NCI-H1417 treated with DMSO at 0.1 percent for 48 hours (cell line): ENCODE measurements around the gene COL7A1.

Experiments
- DNase-seq: peaks from one replicate; lab custom pipeline; 2025; lab: John Stamatoyannopoulos, UW

COL7A1 gene

DNA sequence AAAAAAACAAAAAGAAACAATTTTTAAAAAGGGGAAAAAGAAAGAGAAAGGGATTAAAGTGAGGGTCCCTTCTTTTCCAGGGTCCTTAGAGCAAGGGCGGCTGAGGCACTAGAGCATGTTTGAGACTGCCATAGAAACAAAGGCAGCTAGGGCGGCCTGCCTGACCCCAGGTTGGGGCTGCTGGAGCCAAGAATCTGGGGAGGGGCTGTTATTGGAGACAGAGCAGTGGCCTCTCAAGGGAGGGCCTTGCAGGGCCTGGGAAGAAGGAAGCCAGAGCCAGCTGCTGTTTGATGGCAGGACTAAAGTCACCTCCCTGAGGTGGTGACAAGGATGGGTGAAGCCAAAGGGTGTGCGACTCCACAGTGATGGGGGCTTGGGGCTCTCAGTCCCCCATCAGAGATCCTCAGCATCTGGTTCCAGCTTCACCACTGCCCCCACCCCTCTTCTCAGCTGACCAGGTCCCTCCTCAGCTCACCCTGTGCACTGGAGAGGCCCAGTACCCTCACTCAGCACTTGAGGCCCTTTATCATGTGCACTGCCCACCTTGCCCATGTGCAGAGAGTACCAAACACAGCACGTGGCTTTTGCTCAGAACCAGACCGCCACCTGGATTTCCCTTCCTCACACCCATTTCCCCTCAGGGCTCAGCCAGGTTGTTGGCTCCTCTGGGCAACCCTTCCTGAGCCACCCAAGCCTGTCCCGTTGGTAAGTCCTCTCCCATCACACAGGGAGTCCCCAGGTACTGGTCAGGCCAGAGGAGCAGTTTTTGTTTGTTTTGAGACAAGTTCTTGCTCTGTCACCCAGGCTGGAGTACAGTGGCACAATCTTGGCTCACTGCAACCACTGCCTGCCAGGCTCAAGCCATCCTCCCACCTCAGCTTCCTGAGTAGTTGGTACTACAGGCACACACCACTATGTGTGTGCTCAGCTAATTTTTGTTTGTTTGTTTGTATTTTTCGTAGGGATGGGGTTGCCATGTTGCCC lies 24.7 kb upstream of the COL7A1 start:
- no peak for DNase-seq

GRCh38 chr3:48617559-48617958 lies 22.4 kb upstream of the COL7A1 start:
- DNase-seq, result no peak

DNA sequence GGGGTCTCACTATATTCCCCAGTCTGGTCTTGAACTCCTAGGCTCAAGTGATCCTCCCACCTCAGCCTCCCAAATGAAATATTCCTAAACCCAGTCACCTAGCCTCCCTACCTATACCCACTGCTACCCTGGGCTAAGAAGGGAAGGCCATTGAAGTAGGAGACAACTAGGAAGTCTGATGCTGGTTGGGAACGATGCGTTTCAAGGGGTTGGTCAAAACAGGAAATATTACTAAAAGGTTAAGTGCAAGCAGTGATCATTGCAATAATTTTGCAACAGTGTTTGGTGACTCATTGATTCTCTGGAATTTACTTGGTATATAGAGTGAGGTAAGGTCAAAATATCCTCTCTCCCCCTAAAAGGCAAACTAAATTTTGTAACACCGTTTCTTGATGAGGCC lies 18.9 kb upstream of the COL7A1 start:
- DNase-seq, result no peak

GRCh38 chr3:48612309-48612708 lies 17.2 kb upstream of the COL7A1 start:
- no peak for DNase-seq

GRCh38 chr3:48609088-48610005 lies 14.2 kb upstream of the COL7A1 start, which contains the start of gene UQCRC1:
TSS of gene UQCRC1 (minus strand) at chr3:48609646. CDS start at chr3:48609620, 26 bp downstream.
- DNase-seq, result peak; percentile 46

DNA sequence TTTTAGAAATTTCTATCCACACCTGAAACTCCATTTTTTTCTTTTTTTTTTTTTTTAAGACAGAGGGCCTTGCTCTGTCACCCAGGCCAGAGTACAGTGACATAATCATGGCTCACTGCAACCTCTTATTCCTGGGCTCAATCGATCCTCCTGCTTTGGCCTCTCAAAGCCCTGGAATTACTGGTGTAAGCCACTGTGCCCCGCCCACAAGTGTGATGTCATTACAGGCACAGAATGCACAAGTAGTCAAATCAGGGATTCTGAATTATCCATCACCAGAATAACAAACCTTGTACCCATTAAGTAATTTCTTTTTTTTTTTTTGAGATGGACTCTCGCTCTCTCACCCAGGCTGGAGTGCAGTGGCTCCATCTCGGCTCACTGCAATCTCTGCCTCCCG lies 12.4 kb upstream of the COL7A1 start:
- DNase-seq, result no peak

GRCh38 chr3:48601622-48601994 lies 6.5 kb upstream of the COL7A1 start:
- no peak for DNase-seq

GRCh38 chr3:48600711-48601621 lies 5.8 kb upstream of the COL7A1 start:
- no peak for DNase-seq

DNA sequence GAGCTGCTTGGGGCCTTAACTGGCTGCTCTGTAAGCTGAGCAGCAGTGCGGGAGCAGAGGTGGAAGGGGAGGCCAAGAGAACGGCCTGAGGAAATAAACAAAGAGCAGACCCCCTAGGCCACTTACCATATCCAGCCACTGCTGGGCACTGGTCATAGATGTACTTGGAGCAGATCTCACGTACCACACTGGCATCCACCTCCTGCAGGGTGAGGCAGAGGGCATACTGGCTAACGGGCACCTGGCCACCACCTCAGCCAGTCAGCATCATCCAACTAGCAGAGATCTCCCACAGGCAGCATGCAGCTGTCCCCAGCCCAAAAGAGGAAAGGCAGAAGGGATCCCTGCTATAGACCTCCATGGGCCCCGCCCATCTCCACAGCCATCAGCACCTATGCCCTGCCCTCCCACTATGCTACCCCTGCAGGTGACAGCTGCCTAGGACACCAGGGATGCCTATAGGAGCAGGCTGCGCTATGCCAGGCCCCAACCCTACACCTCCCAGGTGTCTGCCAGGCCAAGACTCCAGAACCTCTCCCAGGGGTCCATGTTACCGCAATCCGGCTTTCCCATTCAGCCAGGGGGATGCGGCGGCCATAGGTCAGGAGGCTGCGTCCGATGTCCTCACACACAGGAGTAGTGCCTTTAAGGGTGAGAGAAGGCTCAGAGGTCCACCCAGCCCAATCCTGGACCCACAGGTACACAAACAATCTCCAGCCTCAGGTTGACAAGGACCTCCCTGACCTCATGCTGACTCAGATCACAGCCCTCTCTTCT lies 4.6 kb upstream of the COL7A1 start:
- DNase-seq, result no peak

DNA sequence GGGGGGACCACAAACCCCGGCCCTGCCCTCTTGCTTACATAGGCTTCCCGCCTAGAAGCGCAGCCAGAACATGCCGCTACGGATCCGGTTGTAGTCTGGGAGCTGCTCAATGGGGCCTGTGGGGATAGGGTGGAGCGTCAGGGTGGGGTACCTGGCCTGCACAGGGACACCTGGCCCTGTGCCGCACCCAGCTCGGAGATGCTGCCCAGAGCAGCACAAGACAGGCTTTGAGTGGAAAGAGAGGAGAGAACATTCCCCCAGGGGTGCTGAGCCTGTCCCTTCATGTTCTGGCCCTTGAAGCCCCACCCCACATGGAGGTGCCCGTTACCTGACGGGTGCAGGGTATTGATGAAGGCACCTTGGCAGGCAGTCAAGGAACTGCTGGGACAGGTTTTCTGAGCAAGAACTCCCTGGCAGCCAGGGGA lies 4.0 kb upstream of the COL7A1 start:
- DNase-seq, result no peak

DNA sequence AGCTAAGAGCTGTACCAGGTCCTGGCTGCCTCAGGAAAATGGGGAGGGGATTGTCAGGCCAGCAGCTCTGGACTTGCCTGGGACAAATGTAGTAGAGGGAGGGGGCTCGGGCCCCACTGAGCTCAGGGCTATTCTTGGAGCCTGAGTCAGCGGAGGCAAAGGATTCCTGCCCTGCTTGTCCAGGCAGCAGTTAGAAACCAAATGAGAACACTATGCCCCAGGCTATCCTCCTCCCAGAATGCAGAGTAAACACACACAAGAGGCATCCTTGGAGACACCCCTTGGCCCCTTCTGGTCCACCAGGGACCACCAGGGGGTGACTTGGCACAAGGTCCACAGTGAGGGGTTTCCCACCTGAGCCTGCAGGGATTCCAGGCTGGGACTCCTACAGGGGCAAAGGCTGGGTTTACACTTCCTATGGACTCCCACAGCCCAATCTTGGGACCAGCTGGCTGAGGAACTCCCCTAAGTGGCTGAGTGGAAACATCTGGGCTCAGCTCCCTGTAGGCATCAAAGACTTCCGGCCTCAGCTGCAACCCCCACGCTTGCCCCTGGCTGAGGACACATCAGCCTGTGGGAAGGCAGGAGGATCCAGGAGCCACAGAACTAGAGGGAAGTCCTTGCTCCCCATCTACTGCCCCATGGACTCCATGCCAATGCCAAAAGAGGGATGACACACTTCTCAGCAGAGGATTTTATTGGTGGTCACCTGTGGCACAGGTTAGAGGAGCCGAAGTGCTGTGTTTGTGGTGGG lies 3.4 kb upstream of the COL7A1 start:
- no peak for DNase-seq

- DNase-seq, result no peak
These were observed 2.3 kb upstream of the COL7A1 start for GRCh38 chr3:48597408-48597800.

DNA sequence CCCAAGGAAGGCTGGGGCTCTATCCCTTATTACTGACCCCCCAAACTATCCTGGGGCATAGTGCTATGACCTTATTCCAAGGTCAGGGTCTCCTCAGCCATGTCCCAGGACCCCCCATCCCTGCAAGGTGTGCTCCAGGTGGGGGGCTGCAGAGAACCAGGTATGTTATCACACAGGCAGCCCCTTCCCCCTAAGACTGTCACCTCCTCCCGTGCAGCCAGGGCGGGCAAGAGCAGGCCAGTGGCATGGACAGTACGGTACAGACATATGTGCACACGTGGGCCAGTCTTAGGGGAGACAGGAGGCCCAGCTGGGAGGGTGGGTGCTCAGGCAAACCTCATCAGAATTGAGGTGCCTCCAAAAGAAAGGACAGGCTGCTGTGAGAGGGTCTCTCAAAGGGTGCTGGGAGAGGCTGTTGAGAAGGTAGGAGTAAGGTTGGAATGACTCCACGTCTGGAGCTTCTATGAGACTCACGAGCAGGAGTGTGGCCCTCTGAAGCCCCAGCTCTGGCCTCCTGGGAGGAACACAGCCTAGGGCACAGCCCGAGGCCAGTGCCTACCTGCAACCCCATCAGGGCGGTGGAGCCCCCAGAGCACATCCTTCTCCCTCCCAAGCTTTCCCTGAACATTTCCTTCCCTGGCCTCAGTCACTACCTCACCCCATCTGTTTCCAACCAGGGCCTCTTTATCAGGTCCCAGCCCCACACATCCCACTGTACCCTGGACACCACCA lies 1.7 kb upstream of the COL7A1 start:
- DNase-seq, result no peak

GRCh38 chr3:48596157-48596556 lies 1.0 kb upstream of the COL7A1 start:
- no peak for DNase-seq

GRCh38 chr3:48595526-48596121 lies 495 bp upstream of the COL7A1 start:
- no peak for DNase-seq

GRCh38 chr3:48594417-48595049 lies 596 bp downstream of the COL7A1 start:
- no peak for DNase-seq

DNA sequence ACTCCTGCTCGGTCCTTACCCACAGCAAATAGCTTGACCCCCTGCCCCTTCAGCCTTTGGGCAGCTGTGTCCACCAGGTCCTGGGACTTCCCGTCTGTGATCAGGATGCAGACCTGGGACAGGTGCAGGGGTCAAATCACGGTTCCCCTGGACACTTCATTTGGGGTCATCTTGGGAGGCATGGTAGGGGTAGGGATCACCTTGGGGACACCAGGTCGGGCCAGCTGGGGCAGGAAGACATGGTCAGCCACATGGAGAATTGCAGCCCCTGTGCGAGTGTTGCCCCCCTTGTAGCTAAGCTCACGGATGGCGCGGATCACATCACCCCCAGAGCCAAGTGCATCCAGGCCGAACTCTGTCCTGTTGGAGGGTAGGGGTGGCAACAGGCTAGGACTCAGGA lies 1.8 kb downstream of the COL7A1 start:
- DNase-seq, result no peak

GRCh38 chr3:48592519-48593087 lies 2.5 kb downstream of the COL7A1 start:
- DNase-seq, result no peak
